HL-60/S4 treated with retinoic acid at 250 ng/mL for 4 days and 3 days (cell line): ENCODE data around the gene SPSB1.

Source experiments
- in situ Hi-C: fragments of 300-500 bp; cut with MboI; formaldehyde crosslinking; loops from 2 replicates; pipeline ENCODE4 v1.7.0; 2022; ENCODE audit warnings: low sequenced_read_pairs

The SPSB1 gene

DNA sequence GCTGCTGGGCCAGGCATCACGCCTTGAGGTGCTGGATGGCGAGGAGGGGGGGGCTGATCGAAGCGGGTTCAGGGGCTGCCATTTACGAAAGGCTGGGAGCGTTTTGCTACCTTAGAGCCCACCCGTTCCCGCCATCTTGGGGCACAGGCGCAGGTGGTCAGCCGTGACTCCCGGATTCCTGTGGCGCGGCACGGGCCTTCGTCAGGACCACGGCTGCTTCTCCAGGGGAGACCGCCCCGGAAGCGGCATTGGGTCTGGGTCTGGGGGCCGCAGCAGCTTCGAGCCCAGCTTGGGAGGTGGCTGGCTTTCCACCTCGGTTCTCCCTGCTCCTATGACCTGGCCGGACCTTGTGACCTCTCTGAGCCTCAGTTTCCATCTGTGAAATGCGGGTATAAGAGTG is 23.8 kb downstream of the SPSB1 start:
- in situ Hi-C loops: no loop called here

DNA sequence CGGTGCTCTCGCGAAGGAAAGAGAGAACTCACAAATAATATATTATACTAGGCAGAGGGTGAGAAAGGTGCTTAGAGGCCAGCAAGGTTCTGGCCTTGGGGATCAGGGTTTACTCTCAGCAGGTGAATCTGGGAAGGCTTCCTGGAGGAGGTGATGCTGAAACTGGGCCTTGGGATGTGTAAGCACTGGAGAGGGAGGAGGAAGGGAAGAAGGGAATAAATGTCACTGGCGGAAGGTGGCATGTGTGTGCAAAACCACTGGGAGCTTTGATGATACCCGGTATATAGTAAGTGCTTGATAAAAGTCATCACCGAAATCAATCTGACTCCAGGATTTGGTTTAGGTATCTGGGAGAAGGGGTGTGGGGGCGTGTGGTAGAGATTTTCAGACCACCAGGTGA is 24.4 kb downstream of the SPSB1 start:
- in situ Hi-C loops: no loop called here

DNA sequence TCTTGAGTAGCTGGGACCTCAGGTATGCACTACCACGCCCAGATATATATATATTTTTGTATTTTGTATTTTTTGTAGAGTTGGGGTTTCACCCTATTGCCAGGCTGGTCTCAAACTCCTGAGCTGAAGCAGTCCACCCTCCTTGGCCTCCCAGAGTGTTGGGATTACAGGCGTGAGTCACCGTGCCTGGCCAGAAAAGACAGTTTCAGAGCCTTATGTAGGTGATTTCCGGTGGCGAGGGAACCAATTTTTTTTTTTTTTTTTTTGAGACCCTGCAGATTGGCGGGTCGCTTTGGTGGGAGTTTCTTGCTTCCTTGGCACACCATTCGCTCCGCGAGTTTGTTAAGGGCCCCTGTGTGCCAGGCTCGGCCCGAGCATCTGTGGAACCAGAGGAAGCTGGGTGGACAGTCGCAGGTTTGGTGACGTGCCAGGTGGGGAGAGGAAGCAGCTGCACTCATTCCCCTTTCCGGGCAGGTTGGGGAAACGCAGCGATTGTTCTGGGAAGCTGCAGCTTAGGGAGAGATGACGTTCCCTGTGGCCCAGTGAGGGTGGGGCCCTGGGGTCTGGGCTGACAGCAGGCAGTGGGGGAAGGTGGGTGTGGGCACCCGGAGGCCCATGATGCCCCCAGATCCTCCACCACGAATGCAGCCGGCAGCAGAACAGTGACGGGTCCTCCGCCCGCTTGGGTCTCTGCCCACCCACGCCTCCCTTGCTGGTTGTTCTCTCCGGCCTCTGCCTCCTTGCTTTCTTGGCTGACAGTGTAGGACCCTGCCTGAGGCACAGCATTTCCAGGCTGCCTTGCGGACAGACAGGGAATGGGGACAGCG is 25.1 kb downstream of the SPSB1 start:
- in situ Hi-C loops: no loop called here

DNA sequence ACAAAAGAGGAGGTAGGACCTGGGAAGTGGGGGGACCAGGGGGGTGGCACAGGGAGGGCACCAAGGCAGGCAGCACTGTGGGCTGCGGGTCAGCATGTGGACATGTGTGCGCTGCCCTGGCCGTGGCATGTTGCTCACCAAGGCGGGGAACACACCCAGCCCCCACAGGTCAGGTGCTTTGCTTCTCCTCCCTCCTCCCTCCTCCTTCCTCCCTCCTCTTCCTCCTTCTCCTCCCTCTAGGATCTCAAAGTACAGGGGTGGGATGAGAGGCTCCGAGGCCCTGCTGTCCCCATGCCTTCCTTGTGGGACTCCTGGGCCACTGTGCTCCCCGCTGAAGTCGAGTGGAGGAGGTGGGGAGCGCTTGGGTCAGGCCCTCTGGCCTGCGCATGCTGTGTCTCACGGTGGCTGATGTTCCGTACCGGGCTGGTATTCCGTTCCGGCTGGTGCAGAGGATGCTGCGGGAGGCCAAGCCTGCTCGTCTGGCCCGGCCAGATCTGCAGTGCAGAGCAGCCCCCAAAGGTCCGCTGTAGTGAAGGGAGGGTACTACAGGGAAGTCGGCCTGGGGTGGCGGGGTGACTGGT is 26.6 kb downstream of the SPSB1 start:
- in situ Hi-C loops: no loop called here

DNA sequence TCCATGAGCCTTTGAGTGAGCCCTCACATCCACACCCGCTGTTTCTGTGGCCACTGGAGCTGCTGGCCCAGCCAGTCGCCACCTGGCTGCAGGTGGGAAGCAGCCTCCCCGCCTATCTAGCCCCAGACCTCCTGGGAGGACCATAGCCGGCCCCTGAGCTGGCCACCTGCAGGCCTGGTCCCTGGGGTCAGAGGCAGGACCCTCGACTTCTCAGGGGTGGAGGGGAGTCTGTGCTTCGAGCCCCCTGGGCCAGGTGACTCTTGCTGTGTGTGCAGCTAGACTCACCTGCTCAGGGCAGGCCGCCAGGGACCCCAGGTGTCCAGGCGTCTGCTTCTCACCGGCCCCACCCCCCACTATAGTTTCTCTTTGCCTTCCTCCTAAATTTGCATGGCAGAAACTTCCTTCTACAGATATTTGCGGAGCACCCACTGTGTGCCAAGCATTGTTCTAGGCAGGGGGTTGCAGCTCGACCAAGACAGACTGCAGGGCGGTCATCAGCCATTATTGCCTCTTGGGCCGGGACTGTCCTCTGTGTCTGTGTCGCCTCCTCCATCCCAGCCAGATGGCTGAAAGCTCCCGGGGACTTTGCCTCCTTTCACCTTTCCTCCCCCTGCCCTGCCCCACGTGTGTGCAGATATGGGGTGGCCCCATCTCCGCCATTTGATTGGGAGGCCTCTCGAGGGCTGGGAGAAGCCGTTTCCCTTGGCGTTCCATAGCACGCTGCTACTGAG is 27.3 kb downstream of the SPSB1 start:
- in situ Hi-C loops: no loop called here

DNA sequence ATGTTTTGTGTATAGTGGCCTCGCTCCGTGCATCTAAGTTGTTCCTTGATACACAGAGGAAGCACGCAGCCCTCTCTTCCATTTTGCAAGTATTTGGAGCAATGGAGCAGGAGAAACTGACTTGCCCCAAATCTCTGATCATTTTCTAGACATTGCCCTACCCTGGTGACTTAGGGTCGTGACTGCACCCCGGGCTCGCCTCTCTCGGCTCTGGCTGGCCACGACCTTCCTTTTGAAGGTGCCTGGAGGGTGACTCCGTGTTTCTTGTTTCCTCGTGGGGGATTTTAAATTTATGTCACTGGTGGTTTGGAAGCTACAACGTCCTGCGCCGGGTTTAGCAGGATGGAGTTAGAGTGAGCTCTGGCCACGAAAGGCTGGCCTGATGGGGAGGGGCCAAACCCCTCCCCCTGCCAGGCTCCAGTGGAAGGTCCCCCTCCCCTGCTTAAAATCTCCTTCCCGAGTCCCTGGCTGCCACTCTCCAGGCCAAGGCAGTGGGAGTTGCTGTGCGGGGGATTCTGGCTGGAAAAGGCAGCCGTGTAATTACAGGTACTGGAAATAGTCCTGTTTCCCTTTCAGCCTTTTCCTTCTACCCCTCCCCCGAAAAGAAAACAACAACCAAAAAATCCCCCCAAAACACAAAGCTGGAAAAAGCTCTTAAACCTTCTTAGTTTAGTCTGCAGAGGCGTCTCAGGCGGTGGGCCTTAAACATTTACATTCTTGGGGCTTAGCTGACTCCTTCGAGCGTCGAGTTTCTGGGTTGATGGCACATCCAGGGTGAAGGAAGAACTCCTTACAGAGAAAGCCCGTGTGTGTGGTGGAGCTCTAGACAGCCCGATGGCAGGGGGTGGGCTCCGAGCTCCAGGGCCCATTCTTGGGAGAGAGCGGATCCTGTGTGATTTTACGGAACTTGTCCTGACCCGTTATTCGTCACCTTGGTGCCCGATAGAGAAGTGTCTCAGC is 28.1 kb downstream of the SPSB1 start:
- in situ Hi-C loops: no loop called here

DNA sequence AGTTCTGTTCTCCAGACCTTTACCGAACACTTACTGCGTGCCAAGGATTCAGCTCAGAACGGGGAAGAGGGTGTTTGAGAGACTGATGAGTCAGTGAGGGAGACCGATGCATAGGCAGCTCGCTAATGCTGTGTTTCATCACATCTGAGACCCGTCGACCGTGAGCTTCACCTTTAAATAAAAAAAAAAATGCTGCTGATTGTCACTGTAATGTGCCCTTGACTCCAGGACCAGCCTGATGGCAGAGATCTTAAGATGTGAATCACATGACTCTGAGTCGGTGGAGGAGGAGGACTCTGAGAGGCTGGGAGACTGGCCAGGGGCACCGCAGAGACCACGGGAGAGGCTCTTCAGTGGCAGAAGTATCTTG is 28.8 kb downstream of the SPSB1 start:
- in situ Hi-C loops: no loop called here

DNA sequence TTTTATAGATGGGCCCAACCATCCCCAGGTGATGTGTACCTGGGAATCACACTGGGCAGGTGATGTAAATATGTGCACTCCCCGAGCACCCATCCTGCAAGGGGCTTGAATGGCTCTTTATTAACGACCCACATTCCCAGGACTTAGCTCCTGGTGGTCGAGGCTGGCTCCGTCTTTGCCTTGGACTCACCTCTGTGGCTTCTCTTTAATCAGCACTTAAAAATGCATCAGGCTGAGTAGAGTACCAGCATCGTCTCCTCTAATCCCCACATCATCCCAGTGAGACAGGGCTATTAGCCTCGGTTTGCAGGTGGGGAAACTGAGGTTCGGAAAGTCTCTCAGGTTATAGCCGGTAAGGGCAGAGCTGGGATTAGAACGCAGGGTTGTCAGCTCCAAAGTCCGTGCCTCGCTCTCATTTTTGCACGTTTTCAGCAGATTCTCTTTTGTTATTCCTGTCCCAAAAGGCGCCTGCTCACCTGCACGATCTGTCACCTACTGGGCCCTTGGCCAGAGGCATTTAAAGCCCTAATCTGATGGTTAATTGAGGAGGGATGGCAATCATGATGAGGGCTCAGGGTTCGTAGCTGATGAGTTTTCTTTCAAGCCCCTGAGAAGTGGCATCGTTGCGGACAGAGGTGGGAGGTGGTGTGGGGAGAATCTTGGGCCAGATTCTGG is 29.4 kb downstream of the SPSB1 start:
- in situ Hi-C loops: no loop called here

DNA sequence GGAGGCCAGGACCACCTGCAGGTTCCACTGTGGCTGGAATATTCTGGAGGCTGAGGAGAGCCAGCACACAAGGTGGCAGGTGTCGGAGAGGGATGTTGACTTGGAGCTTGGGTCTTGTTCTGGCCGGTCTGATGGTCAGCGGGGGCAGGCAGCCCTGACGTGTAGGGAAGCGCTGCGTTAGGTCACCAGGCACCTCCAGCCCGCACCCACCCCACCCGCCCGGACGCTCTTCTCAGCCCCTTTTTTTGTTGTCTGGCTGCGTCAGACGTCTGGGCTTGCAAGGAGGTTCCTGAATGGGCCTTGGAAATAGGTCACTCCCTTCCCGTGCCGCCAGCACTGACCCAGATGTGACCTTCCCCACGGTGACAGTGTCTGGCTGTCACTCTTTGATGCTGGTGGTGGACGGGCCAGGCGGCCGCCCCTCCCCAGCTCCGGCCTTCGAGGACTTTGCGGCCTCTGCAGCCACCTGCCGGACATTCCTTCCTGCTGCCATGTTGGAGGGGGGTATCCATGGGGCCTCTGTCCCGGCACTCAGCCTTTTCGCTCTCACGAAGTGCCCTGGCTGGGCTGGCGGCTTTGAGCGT is 30.1 kb downstream of the SPSB1 start:
- in situ Hi-C loops: no loop called here

DNA sequence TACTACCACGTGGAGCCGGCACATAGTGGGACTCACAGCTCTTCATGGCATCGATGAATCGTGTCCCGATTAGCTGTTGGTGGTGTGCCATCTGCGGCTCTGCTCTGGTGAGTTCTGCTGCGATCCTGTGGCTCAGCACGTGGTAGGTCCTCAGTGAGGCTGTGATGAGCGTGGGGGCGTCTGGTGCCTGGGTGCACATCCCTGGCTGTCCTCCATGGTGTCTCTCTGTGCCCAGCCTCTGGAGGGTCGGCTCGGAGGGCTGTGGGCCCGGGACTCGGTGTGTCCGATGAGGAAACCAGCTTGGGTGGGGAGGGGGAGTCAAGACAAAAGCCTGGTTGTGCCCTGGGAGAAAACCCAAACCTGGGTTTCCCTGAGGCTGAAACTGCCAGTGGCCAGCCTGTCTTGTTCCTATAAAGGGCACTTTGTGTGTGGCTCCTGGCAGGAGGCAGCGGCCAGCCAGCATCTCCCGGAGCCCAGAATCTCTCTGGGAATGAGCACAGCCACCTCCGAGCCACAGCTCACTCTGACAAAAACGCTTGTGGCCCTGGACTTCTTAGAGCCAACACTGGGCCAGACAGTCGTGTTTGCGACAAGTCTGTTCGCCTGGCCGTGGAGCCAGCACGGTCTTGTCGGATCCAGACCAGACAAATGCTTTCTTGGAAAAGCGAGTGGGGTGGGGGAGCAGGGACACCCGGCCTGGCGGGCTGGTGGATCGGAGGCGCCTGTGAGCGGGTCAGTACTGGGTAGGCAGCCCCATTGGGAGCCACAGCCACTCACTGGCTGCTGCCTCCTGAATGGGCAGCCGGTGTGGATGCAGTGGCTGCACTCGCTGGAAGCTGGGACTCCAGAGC is 31.8 kb downstream of the SPSB1 start:
- in situ Hi-C loops: no loop called here

DNA sequence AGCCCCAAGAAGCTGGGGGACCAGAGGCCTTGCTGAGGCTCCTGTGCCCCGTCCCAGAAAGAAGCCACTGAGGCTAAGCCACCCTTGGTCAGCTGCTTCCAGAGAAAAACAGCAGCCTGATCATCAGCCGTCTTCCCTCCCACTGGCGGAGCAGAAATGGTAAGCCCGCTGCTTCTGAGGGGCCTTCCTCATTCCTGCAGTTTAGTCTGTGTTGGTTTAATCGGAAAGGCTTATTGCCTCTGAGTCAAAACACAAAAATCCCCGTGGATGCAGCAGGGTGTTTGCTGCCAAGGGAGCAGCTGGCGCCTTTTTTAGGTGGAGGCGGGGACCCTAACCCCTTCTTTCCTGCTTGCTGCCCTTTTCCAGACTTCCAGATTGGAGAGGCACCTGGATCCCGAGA is 33.9 kb downstream of the SPSB1 start:
- in situ Hi-C loops: no loop called here

DNA sequence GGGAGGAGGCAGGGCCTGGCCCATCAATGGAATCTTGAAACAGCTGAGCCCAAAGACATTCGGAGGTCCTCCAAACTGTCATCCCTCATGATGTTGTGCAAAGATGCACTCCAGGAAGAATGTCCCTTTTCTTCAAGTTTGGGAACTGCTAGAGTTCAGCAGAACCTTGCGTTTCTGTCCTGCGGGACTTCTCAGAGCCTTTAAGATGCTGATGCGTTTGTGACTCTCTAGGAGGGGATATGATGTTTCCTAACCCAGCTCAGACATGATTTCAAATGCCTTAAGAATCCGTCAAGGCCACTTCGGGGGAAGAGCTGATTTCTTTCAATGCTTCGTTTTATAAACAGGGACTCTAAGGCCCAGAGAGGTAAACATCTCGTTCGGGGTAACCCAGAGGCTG is 35.5 kb downstream of the SPSB1 start:
- in situ Hi-C loops: no loop called here

DNA sequence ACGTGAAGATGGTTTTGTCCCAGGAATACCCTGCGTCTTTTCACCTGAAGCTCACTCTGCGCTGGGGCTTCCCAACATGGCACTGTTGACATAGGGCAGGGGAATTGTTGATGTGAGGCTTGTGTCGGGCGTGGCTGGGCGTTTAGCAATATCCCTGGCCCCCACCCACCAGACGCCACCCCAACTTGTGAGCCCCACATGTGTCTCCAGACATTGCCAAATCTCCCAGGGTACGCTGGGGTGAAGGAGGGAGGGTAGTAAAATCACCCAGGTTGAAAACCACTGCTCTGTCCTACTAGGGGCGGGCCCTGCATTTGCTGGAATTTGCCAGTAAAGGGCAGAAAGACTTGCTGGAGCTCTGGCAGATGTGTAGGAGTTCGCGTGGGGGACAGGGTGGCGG is 36.0 kb downstream of the SPSB1 start:
- in situ Hi-C loops: no loop called here

DNA sequence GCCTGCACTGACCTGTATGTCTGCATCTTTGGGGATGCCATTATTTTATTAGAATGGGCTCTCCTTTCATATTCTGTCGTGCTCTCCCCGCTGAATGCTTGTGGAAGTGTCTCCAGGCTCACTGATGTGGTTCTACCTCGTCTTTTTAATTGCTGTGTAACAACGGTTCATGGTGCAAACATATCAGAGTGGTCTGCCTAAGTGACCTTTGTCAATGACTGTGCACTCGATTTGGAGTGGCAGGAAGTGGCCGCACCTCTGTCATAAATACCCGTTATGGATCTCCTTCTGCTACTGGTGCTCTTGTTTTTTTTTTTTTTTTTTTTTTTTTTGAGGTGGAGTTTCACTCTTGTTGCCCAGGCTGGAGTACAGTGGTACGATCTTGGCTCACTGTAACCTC is 38.3 kb downstream of the SPSB1 start:
- in situ Hi-C loops: no loop called here

DNA sequence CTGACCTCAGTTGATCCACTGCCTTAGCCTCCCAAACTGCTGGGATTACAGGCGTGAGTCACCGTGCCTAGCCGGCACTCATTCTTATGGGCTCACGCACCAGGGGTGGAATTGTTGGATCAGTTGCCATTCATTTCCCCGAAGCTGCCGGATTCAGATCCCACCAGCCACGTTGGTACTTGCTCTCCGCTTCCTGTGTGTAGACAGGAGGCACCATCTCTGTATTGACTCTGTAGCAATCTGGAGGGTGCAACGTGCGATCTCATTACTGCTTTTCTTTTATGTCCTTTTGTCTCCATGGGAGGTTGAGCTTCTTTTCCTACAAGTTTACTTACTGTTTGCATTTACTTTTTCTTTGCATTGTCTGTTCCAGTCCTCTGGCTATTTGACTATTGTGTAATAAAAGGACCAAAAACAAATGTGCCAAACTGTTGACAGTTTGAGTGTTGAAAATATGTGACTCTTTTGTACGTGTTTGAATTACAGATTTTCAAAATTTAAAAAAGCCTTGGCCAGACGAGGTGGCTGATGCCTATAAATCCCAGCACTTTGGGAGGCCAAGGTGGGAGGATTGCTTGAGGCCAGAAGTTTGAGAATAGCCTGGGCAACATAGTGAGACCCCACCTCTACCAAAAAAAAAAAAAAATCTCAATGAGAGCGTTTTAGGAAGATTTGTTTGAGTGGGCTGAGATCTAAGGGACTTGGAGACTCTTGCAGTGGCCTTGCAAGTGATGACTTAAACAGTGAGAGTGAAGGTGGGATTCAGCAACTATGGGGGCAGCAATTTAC is 39.1 kb downstream of the SPSB1 start:
- in situ Hi-C loops: no loop called here

DNA sequence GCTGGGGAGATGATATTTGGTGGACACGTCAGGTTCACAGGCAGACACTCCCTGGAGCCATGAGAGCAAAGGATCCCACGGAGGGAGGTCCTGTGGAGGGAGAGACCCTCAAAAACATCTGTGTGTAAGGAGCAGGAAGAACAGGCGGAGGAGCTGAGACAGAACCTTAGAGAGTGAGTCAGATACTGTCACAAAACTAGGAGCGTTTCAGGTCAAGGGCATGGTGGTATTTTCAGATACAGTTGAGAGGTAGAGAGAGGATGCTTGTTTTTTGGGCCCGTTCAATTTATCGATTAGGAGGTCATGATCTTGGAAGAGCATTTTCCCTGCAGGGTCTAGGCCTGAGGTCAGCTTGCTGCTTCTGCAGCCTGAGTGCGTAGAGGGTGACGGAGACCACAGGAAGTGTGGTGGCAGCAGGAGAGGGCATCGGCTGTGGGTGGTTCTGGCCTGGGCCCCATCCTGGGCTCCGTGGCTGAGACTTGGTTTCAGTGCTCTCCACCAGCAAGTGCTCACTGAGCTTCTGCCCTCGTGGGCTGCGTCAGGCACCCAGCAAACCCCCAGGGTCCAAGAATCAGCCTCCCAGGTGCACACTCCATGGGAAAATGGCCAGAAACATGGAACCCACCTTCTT is 39.9 kb downstream of the SPSB1 start:
- in situ Hi-C loops: no loop called here

DNA sequence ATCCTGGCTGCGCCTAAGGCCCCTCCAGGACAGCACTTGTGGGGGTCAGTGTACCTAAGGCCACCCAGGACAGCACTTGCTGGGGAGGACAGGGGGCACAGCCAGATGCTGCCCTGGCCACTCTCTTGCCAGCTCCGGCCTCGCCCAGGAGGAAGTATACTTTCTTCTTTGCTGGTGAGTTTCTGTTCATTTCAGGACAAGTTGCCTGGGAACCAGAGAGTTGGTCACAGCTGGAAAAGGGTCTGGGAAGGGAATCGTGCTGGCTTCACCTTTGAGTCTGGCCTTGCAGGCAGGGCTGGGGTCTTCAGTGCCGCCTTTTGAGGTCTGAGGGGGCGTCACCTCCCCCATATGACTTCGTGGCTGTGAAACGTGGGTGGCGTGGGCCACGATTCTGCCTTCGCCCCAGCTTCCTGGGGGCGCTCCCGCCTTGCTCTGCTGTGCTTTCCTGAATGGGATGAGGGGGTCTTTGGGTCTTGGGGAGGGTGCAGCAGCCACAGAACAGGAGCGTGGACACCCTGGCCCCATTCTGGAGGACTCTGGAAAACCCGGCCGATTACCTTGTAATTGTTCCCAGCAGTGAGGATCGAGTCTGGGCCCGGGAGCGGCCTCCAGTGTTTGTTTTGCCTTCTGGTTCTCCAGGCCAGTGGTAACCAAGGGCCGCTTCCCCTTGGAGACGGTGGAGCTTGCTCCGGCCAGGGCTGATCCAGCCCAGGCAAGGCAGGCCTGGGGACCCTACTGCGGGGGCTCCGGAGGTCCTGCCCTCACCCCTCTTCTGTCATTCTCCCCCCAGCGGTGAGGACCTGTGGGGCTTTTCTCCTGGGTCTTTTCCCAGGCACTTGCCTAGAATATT is 45.9 kb downstream of the SPSB1 start:
- in situ Hi-C loops: no loop called here
